GM12864 (cell line): ENCODE data around the gene TMPO.
"Not testable (repeated sequence)": the region's sequence is repeated elsewhere in the genome, so short reads cannot be mapped to it uniquely, and the experiment has no call there.

Experiments
- DNase-seq: peaks from one replicate; pipeline ENCODE4 v3.0.0-alpha.2; 2011; ENCODE audit warnings: low read depth
- H3K4me3 ChIP-seq: 2 replicates; pipeline ENCODE4 v1.5.1; 2011; ENCODE audit warnings: mild to moderate bottlenecking, low read depth, low read length, control low read depth
- TF ChIP-seq, protein P1 (sequence below): IDR thresholded peaks from 2 replicates; pipeline ENCODE4 v1.5.1; 2011; ENCODE audit warnings: low read depth, mild to moderate bottlenecking, moderate library complexity, low read length, control low read depth, inconsistent platforms; ENCODE audit errors: missing control alignments

Gene TMPO

DNA sequence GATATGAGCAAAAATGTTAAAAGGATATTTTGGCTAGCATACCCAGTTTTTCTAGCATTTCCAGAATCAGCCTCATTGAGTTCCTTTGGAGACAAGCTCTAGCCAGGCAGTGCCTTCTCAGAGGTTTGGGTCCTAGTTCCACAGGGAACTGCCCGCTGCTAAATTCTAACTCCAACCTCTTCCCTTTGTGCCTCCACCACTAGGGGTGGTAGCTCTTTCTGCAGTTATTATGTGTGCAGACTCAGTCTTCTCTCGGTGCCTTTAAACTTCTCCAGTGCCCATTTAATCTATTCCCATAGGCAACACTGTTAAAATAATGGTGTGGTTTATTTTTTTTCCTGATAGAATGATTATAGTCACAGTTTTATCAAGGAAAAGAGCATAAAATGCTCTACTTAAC lies 56.6 kb downstream of the TMPO start:
- DNase-seq: no peak
- TF ChIP-seq, protein P1, sequence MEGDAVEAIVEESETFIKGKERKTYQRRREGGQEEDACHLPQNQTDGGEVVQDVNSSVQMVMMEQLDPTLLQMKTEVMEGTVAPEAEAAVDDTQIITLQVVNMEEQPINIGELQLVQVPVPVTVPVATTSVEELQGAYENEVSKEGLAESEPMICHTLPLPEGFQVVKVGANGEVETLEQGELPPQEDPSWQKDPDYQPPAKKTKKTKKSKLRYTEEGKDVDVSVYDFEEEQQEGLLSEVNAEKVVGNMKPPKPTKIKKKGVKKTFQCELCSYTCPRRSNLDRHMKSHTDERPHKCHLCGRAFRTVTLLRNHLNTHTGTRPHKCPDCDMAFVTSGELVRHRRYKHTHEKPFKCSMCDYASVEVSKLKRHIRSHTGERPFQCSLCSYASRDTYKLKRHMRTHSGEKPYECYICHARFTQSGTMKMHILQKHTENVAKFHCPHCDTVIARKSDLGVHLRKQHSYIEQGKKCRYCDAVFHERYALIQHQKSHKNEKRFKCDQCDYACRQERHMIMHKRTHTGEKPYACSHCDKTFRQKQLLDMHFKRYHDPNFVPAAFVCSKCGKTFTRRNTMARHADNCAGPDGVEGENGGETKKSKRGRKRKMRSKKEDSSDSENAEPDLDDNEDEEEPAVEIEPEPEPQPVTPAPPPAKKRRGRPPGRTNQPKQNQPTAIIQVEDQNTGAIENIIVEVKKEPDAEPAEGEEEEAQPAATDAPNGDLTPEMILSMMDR: peak; percentile 52
- H3K4me3 ChIP-seq: no peak overlapping the region

- no peak overlapping the region for H3K4me3 ChIP-seq
- DNase-seq: no peak
- TF ChIP-seq, protein P1: no peak
These were observed 58.7 kb downstream of the TMPO start for GRCh38 chr12:98574110-98574509.

DNA sequence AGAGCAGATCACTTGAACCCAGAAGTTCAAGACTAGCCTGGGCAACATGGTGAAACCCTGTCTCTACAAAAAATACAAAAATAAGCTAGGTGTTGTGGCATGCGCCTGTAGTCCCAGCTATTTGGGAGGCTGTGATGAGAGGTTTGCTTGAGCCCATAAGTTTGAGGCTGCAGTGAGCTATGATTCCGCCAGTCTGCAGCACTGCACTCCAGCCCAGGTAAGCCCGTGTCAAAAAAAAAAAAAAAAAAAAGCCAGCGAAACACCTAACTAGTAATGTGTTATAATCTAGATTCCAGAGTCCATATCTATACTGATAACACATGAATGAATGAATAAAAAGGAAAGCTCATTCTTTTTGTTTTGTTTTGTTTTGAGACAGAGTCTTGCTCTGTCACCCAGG lies 59.6 kb downstream of the TMPO start:
- TF ChIP-seq, protein P1: no peak
- no peak overlapping the region for H3K4me3 ChIP-seq
- no peak for DNase-seq

DNA sequence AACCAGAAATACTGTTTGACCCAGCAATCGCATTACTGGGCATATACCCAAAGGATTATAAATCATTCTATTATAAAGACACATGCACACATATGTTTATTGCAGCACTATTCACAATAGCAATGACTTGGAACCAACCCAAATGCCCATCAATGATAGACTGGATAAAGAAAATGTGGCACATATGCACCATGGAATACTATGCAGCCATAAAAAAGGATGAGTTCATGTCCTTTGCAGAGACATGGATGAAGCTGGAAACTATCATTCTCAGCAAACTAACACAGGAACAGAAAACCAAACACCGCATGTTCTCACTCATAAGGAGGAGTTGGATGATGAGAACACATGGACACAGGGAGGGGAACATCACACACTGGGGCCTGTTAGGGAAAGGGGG lies 61.4 kb downstream of the TMPO start:
- not testable (repeated sequence) for DNase-seq, H3K4me3 ChIP-seq

DNA sequence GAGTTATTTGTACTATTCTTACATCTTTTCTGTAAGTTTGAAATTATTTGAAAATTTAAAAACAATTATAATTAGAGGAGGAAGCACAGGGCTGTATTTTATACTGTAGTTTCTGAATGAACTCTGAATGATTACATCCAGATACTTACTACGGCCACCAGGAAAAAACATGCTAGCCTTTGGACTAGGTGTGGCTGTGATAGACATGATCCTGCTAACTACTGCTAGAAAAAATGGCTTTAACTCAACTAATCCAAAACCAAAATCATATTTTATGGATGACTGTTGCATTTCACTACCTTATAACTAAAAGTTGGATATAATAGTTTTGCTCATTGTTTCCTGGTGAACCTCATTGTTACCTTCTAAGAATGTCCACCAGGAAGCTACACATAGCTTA lies 63.0 kb downstream of the TMPO start:
- TF ChIP-seq, protein P1: no peak
- DNase-seq: no peak

GRCh38 chr12:98578821-98579220 lies 63.4 kb downstream of the TMPO start:
- TF ChIP-seq, protein P1: no peak
- H3K4me3 ChIP-seq: no peak overlapping the region
- DNase-seq: no peak

More for the DNA sequence above, 63.0 kb downstream of the TMPO start:
- no peak overlapping the region for H3K4me3 ChIP-seq

DNA sequence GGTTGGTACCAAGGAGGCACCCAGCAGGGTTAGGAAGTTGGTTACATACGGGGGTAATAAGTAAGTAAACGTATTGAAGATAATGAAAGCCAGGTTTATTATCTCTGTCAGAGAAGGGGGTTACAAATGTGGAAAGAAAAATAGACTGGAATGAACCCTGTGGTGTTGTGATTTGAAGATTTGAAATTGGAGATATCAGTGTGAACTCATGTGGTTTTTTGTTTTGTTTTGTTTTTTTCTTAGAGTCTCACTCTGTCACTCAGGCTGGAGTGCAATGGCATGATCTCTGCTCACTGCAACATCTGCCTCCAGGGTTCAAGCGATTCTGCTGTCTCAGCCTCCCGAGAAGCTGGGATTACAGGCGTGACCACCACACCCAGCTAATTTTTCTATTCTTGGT lies 64.0 kb downstream of the TMPO start:
- H3K4me3 ChIP-seq: no peak overlapping the region
- no peak for DNase-seq
- TF ChIP-seq, protein P1: no peak

DNA sequence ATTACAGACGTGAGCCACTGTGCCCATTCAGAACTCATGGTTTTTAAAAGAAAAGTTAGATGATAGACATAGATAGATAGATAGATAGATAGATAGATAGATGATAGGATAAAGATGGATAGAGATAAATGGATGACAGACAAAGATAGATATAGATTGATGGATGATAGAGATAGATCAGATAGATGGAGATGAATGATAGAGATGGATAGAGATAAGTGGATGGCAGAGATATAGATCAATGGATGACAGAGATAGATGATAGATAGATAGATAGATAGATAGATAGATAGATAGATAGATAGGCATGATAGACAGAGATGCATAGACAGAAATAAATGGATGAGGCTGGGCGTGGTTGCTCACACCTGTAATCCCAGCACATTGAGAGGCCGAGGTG lies 64.4 kb downstream of the TMPO start:
- H3K4me3 ChIP-seq: no peak overlapping the region
- TF ChIP-seq, protein P1: no peak
- no peak for DNase-seq
